COR-L47 (cell line): ENCODE measurements around the gene HGS.

ENCODE experiments used
- DNase-seq: peaks from one replicate; lab custom pipeline; 2025; lab: John Stamatoyannopoulos, UW

Gene HGS

GRCh38 chr17:81741594-81742452, 58.0 kb downstream of the HGS start:
- DNase-seq: no peak
